SW 1271 (cell line): Measurements from ENCODE around the gene CD163.
"Not testable (repeated sequence)": the region's sequence is repeated elsewhere in the genome, so short reads cannot be mapped to it uniquely, and the experiment has no call there.

Experiments used
- DNase-seq, 2 experiments: peaks; one replicate each; lab custom pipeline; 2025; lab: John Stamatoyannopoulos, UW

CD163 gene

GRCh38 chr12:7503686-7504415, at the start of gene CD163:
Gene CD163 (minus strand): TSS chr12:7503777. CDS start chr12:7503690, 87 bp downstream.
- DNase-seq = no peak

- DNase-seq = no peak
These were observed 39.2 kb upstream of the CD163 start for GRCh38 chr12:7542813-7543212.

- no peak for DNase-seq
These were observed 38.5 kb upstream of the CD163 start for GRCh38 chr12:7542046-7542445.

- DNase-seq = no peak
These were observed 10.8 kb upstream of the CD163 start for GRCh38 chr12:7514416-7514815.

GRCh38 chr12:7512553-7512952, 9.0 kb upstream of the CD163 start:
- peak in 1 of 2 experiments; percentile 27 for DNase-seq

- not testable (repeated sequence) for DNase-seq
These were observed 6.4 kb upstream of the CD163 start for GRCh38 chr12:7509793-7510470.

- no peak for DNase-seq
These were observed 965 bp downstream of the CD163 start for GRCh38 chr12:7502612-7503011.

- DNase-seq = no peak
These were observed 2.5 kb downstream of the CD163 start for GRCh38 chr12:7501031-7501588.

GRCh38 chr12:7499636-7500035, 3.9 kb downstream of the CD163 start:
- no peak for DNase-seq

- peak; percentile 18 to 71 for DNase-seq
These were observed 4.8 kb downstream of the CD163 start for GRCh38 chr12:7498809-7499208.

GRCh38 chr12:7497661-7498060, 5.9 kb downstream of the CD163 start:
- DNase-seq = no peak

GRCh38 chr12:7496451-7496850, 7.1 kb downstream of the CD163 start:
- no peak for DNase-seq

GRCh38 chr12:7495136-7495535, 8.4 kb downstream of the CD163 start:
- no peak for DNase-seq

- DNase-seq = no peak
These were observed 10.6 kb downstream of the CD163 start for GRCh38 chr12:7493006-7493405.

- DNase-seq = no peak
These were observed 17.1 kb downstream of the CD163 start for GRCh38 chr12:7486512-7486911.

GRCh38 chr12:7485095-7485494, 18.5 kb downstream of the CD163 start:
- DNase-seq = no peak

GRCh38 chr12:7483343-7483742, 20.2 kb downstream of the CD163 start:
- no peak for DNase-seq

GRCh38 chr12:7479771-7480170, 23.8 kb downstream of the CD163 start:
- DNase-seq = no peak

- no peak for DNase-seq
These were observed 31.5 kb downstream of the CD163 start for GRCh38 chr12:7472060-7472459.

GRCh38 chr12:7460375-7461259, 43.0 kb downstream of the CD163 start:
- DNase-seq = peak; percentile 18 to 61

- DNase-seq = no peak
These were observed 43.6 kb downstream of the CD163 start for GRCh38 chr12:7459973-7460372.

- no peak for DNase-seq
These were observed 51.8 kb downstream of the CD163 start for GRCh38 chr12:7451756-7452155.
